Measurements from ENCODE around the gene SERINC5.

SERINC5 gene

DNA sequence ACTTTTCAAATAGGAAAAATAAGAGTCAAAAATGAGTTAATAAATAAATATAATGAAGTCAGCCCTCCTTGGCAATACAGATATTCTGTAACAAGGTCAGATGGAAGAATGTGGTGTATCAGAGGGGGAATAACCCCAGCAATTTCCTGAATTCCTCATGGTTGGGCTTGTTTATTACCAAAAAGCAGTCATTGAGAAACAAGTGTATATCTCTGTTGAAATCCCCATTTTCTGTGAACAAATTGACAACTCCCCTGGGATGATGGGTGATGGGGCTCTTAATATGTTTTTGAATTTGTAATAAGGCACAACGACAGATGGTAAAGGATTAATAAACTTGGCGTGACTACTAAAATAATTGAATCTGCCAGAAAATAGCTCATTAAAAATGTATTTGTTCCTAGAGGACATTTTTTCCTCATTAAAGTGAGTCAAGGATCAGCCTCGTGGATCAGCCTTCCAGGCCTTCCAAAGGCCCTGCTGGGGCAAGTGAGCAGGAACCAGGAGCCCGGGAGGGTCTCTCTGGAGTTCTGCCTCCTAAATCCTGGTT is 186.5 kb downstream of the SERINC5 start:
- no peak for DNase-seq (ENCODE audit: low read depth in 1 of 2, low spot score in 1 of 2)

DNA sequence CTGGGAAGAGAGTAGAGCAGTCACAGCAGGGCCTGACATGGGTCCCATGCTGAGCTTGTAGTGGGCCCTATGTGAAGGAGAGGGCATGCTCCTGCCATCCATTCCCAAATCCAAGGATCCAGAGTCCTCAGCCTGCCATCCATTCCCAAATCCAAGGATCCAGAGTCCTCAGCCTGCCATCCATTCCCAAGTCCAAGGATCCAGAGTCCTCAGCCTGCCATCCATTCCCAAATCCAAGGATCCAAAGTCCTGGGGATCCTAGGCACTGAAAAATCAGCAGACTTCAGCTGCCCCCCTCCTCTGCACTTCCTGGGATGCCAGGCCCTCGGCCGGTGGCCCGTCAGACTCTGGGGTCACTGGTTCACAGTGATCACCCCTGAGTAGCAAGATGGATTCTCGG is 187.1 kb downstream of the SERINC5 start:
- no peak for DNase-seq (ENCODE audit: low read depth in 1 of 2, low spot score in 1 of 2)

DNA sequence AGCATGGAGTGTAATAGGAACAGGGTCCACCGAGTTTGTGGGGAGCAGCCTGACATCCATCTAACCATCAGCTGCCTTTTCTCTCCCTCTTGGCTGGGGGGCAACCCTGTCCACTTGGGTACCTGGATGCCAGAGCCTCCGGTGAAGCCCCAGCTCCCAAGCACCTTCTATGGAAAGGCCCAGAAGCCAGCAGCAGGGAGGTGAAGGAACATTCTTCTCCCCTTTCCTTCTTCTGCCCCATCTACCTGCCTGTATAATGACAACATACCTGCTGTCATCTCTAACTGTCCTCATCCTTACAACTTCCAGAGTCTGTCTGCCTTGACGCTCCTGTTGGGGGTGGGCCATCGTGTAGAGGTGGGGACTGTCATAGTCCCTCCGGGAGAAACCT is 187.6 kb downstream of the SERINC5 start:
- DNase-seq (ENCODE audit: low read depth in 1 of 2, low spot score in 1 of 2): no peak

DNA sequence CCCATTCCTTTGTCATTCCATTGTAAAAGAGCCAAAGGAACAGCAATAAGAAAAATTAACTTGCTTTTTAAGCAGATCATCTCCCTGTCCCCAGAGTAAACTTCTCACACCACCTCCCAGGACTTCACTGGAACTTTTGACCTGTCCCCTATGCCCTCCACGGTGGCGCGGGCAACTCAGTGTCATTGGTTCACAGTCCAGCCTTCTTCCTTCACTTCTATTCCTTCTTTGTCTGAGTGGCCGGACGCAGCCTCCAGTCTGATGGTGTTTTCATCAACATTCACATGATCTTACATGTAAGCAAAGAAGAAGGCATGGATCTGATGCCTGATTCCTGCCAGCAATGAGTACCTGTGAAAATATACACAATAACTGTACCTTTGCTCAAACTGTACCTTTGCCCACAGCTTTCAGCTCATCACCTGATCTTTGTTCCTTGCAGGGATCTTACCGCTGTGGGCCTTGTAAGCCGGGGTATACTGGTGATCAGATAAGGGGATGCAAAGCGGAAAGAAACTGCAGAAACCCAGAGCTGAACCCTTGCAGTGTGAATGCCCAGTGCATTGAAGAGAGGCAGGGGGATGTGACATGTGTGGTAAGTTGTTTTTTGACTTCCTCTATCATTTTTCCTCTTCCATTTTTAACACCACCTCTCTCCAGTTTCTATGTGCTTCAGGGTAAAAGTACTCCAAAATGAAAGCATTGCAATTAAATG is 188.2 kb downstream of the SERINC5 start:
- no peak for DNase-seq (ENCODE audit: low read depth in 1 of 2, low spot score in 1 of 2)

DNA sequence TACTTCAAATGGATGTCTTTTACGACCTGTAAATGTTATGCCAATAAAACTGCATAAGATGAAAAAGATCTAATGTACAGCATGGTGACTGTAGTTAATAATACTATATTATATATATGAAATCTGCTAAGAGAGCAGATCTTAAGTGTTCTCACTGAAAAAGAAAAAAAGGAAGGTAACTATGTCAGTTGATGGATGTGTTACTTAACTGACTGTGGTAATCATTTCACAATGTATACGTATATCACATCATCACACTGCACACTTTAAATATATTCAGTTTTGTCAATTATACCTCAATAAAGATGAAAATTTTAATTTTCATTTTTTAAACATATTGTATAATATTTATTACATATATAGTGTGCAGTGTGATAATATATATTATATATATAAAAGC is 188.8 kb downstream of the SERINC5 start:
- no peak for DNase-seq (ENCODE audit: low read depth in 1 of 2, low spot score in 1 of 2)

DNA sequence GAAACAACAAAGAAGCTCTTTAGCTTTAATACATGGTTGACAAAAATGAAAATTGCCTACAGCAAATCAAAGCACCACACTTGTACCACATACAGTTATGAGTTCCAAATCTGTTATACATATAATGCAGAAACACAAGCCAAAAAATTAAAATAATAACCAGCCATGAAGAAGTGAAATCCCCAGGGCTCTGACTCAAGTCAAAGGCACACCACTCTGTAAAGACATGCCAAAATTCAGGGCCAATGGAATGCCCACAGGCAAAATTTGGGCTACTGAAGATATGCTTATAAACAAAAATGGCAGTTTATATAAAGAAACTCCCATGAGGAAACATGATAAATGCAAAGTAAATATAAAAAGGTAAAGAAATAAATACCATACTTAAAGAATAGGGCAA is 191.7 kb downstream of the SERINC5 start:
- DNase-seq (ENCODE audit: low read depth in 1 of 2, low spot score in 1 of 2): no peak
